ENCODE data around the gene TCF4.

TCF4 gene

DNA sequence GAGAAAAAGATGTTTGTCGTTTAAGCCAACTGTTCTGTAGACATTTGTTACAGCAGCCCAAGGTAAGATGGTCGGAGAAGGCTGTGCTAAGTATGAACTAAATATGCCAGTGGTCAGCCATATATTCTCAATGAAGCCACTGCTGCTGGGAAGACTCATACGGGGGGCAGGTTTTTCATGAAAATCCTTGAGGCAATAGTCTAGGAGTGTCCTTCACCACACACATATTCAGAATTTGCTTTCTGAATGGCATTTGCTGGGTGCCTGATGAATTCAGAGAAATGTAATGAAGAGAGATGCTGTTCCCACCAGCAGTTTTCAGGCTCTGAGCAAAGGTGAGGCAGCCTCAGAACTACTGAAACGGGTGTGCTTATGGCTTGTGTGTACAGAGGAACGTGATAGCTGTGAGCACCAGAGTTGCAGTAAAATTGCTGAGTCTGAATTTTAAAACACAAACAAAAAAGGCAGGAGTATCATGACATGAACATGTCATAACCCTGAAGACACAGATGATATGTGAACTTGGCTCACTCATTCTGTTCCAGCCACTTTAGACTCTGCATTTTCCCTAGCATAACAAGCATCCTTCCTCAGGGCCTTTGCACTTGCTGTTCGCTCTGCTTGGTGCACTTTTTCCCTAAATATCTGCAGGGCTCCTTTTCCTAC is 21.3 kb upstream of the TCF4 start:
- Histone ChIP-seq H3K9me3 (ENCODE audit: control insufficient read depth in 1 of 2, low read length in 2 of 2) (no peaks in the 10 kb centered on the region), H3K27ac (ENCODE audit: low read depth, low read length) (no peak overlapping the region), H3K4me1 (ENCODE audit: control insufficient read depth in 1 of 2, insufficient read depth in 2 of 2, low read length in 2 of 2) (no peaks in the 10 kb centered on the region), H3K27me3 (ENCODE audit: control insufficient read depth in 1 of 2, insufficient read depth in 2 of 2, low read length in 2 of 2) (no peaks in the 10 kb centered on the region), H3K9ac (ENCODE audit: low read depth in 1 of 2, low read length in 2 of 2) (no peak overlapping the region), H3K36me3 (ENCODE audit: control insufficient read depth in 1 of 2, insufficient read depth in 2 of 2, low read length in 2 of 2) (no peaks in the 10 kb centered on the region), H3K4me3 (ENCODE audit: low read depth in 1 of 2, low read length in 2 of 2) (no peak overlapping the region)

- Histone ChIP-seq H3K4me3 (ENCODE audit: low read depth in 1 of 2, low read length in 2 of 2) (no peak overlapping the region), H3K9me3 (ENCODE audit: control insufficient read depth in 1 of 2, low read length in 2 of 2) (no peaks in the 10 kb centered on the region), H3K27me3 (ENCODE audit: control insufficient read depth in 1 of 2, insufficient read depth in 2 of 2, low read length in 2 of 2) (no peaks in the 10 kb centered on the region), H3K36me3 (ENCODE audit: control insufficient read depth in 1 of 2, insufficient read depth in 2 of 2, low read length in 2 of 2) (no peaks in the 10 kb centered on the region), H3K4me1 (ENCODE audit: control insufficient read depth in 1 of 2, insufficient read depth in 2 of 2, low read length in 2 of 2) (no peaks in the 10 kb centered on the region), H3K27ac (ENCODE audit: low read depth, low read length) (no peak overlapping the region), H3K9ac (ENCODE audit: low read depth in 1 of 2, low read length in 2 of 2) (no peak overlapping the region)
Observed at GRCh38 chr18:55608497-55608896, 20.5 kb upstream of the TCF4 start.

DNA sequence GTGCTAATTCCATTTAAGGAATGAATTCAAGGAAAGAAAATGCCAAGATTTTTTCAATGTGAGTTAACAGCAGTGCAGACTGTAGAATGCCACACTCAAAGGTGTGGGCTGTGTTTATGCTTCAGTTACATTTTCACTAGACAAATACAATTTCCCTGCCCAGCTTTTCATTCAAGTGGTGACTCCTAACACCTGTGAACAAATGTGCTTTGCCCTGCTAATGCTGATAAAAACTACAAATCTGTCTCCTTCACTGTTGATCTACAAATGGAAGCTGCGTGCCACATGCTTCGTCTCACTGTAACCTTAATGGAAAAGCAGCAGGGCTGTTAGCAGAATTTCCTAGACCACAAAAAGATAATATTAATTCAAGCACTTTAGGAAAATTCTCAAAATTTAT is 19.8 kb upstream of the TCF4 start:
- H3K9ac ChIP-seq (ENCODE audit: low read depth in 1 of 2, low read length in 2 of 2) = no peak overlapping the region
- no peak overlapping the region for H3K4me3 ChIP-seq (ENCODE audit: low read depth in 1 of 2, low read length in 2 of 2)

GRCh38 chr18:55605733-55606338 is 17.8 kb upstream of the TCF4 start:
- H3K9ac ChIP-seq (ENCODE audit: low read depth in 1 of 2, low read length in 2 of 2) = no peak overlapping the region
- no peak overlapping the region for H3K27ac ChIP-seq (ENCODE audit: low read depth, low read length)
- no peaks in the 10 kb centered on the region for H3K27me3 ChIP-seq (ENCODE audit: control insufficient read depth in 1 of 2, insufficient read depth in 2 of 2, low read length in 2 of 2)
- no peaks in the 10 kb centered on the region for H3K4me1 ChIP-seq (ENCODE audit: control insufficient read depth in 1 of 2, insufficient read depth in 2 of 2, low read length in 2 of 2)
- no peaks in the 10 kb centered on the region for H3K9me3 ChIP-seq (ENCODE audit: control insufficient read depth in 1 of 2, low read length in 2 of 2)
- no peak overlapping the region for H3K4me3 ChIP-seq (ENCODE audit: low read depth in 1 of 2, low read length in 2 of 2)
- H3K36me3 ChIP-seq (ENCODE audit: control insufficient read depth in 1 of 2, insufficient read depth in 2 of 2, low read length in 2 of 2) = no peaks in the 10 kb centered on the region

More for the DNA sequence above, 19.8 kb upstream of the TCF4 start:
- H3K27ac ChIP-seq (ENCODE audit: low read depth, low read length) = no peak overlapping the region
- H3K27me3 ChIP-seq (ENCODE audit: control insufficient read depth in 1 of 2, insufficient read depth in 2 of 2, low read length in 2 of 2) = no peaks in the 10 kb centered on the region
- no peaks in the 10 kb centered on the region for H3K9me3 ChIP-seq (ENCODE audit: control insufficient read depth in 1 of 2, low read length in 2 of 2)
- no peaks in the 10 kb centered on the region for H3K36me3 ChIP-seq (ENCODE audit: control insufficient read depth in 1 of 2, insufficient read depth in 2 of 2, low read length in 2 of 2)
- no peaks in the 10 kb centered on the region for H3K4me1 ChIP-seq (ENCODE audit: control insufficient read depth in 1 of 2, insufficient read depth in 2 of 2, low read length in 2 of 2)

DNA sequence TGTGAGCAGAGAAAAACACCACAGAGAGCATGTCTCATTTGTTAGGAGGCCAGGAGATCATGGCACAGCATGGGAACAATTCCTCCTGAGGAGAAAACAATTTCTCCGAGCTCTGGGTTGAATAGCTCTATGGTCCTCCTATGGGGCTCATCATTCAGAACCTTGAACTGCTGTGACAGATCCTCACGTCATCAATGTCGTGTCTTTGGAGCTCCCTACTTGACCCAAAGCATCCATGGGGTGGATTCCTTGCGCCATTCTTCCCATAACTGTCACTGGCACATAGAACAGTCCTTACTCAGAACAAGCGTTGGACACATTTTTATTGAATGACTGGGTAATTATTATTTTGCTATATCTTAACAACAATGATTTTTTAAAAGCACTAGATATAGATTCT is 15.8 kb upstream of the TCF4 start:
- no peaks in the 10 kb centered on the region for H3K36me3 ChIP-seq (ENCODE audit: control insufficient read depth in 1 of 2, insufficient read depth in 2 of 2, low read length in 2 of 2)
- H3K4me1 ChIP-seq (ENCODE audit: control insufficient read depth in 1 of 2, insufficient read depth in 2 of 2, low read length in 2 of 2) = no peaks in the 10 kb centered on the region
- no peaks in the 10 kb centered on the region for H3K9me3 ChIP-seq (ENCODE audit: control insufficient read depth in 1 of 2, low read length in 2 of 2)
- H3K27me3 ChIP-seq (ENCODE audit: control insufficient read depth in 1 of 2, insufficient read depth in 2 of 2, low read length in 2 of 2) = no peaks in the 10 kb centered on the region
- no peak overlapping the region for H3K4me3 ChIP-seq (ENCODE audit: low read depth in 1 of 2, low read length in 2 of 2)
- H3K27ac ChIP-seq (ENCODE audit: low read depth, low read length) = no peak overlapping the region
- H3K9ac ChIP-seq (ENCODE audit: low read depth in 1 of 2, low read length in 2 of 2) = no peak overlapping the region

DNA sequence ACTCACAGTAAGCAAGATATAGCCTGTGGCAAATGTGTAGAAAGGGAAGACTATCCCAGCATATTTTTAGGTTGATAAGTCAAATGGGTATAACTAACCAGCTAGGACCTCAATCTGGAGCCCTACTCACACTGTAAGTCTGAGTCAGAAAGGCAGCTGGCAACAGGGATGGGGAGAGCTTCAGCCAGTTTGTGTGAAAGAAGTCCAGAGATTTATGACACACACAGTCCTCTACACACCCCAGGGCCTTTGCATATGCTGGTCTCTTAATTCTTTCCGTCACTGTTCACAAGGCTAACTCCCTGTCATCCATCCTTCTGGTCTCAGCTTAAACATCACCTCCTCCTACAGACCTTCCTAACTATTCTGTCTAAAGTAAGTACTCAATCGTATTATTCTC is 5.9 kb upstream of the TCF4 start:
- Histone ChIP-seq H3K27ac (ENCODE audit: low read depth, low read length) (no peak overlapping the region), H3K4me3 (ENCODE audit: low read depth in 1 of 2, low read length in 2 of 2) (no peak overlapping the region), H3K4me1 (ENCODE audit: control insufficient read depth in 1 of 2, insufficient read depth in 2 of 2, low read length in 2 of 2) (no peaks in the 10 kb centered on the region), H3K9ac (ENCODE audit: low read depth in 1 of 2, low read length in 2 of 2) (no peak overlapping the region), H3K27me3 (ENCODE audit: control insufficient read depth in 1 of 2, insufficient read depth in 2 of 2, low read length in 2 of 2) (peaks cover 0 to 4% of the 10 kb centered on the region in 2 donors), H3K36me3 (ENCODE audit: control insufficient read depth in 1 of 2, insufficient read depth in 2 of 2, low read length in 2 of 2) (no peaks in the 10 kb centered on the region), H3K9me3 (ENCODE audit: control insufficient read depth in 1 of 2, low read length in 2 of 2) (no peaks in the 10 kb centered on the region)

GRCh38 chr18:55592572-55592971 is 4.6 kb upstream of the TCF4 start:
- Histone ChIP-seq H3K9me3 (ENCODE audit: control insufficient read depth in 1 of 2, low read length in 2 of 2) (no peaks in the 10 kb centered on the region), H3K36me3 (ENCODE audit: control insufficient read depth in 1 of 2, insufficient read depth in 2 of 2, low read length in 2 of 2) (no peaks in the 10 kb centered on the region), H3K27ac (ENCODE audit: low read depth, low read length) (no peak overlapping the region), H3K9ac (ENCODE audit: low read depth in 1 of 2, low read length in 2 of 2) (no peak overlapping the region), H3K4me1 (ENCODE audit: control insufficient read depth in 1 of 2, insufficient read depth in 2 of 2, low read length in 2 of 2) (no peaks in the 10 kb centered on the region), H3K4me3 (ENCODE audit: low read depth in 1 of 2, low read length in 2 of 2) (no peak overlapping the region), H3K27me3 (ENCODE audit: control insufficient read depth in 1 of 2, insufficient read depth in 2 of 2, low read length in 2 of 2) (peaks cover 0 to 12% of the 10 kb centered on the region in 2 donors)

DNA sequence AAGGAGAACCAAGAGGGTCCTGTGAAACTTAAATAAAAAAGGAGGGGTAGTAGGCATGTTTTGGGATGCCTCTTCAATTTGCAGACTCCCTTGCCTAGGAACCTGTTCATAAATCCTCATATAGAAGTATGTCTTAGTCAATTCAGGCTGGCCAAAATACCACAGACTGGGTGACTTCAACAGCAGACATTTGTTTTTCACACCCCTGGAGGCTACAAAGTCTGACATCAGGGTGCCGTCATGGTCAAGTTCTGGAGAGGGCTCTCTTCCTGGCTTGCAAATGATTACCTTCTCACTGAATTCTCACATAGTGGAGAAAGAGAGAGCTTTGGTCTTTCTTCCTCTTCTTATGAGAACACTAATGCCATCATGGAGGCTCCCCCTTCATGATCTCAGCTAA is 4.1 kb upstream of the TCF4 start:
- Histone ChIP-seq H3K9ac (ENCODE audit: low read depth in 1 of 2, low read length in 2 of 2) (no peak overlapping the region), H3K27ac (ENCODE audit: low read depth, low read length) (no peak overlapping the region), H3K36me3 (ENCODE audit: control insufficient read depth in 1 of 2, insufficient read depth in 2 of 2, low read length in 2 of 2) (no peaks in the 10 kb centered on the region), H3K4me1 (ENCODE audit: control insufficient read depth in 1 of 2, insufficient read depth in 2 of 2, low read length in 2 of 2) (no peaks in the 10 kb centered on the region), H3K4me3 (ENCODE audit: low read depth in 1 of 2, low read length in 2 of 2) (no peak overlapping the region), H3K9me3 (ENCODE audit: control insufficient read depth in 1 of 2, low read length in 2 of 2) (no peaks in the 10 kb centered on the region), H3K27me3 (ENCODE audit: control insufficient read depth in 1 of 2, insufficient read depth in 2 of 2, low read length in 2 of 2) (peaks cover 0 to 12% of the 10 kb centered on the region in 2 donors)

- H3K27me3 ChIP-seq (ENCODE audit: control insufficient read depth in 1 of 2, insufficient read depth in 2 of 2, low read length in 2 of 2) = peaks cover 0 to 20% of the 10 kb centered on the region in 2 donors
Observed at GRCh38 chr18:55589625-55590291, 1.8 kb upstream of the TCF4 start.

GRCh38 chr18:55588870-55589595 is 1.0 kb upstream of the TCF4 start:
- peaks cover 0 to 20% of the 10 kb centered on the region in 2 donors for H3K27me3 ChIP-seq (ENCODE audit: control insufficient read depth in 1 of 2, insufficient read depth in 2 of 2, low read length in 2 of 2)
- no peaks in the 10 kb centered on the region for H3K36me3 ChIP-seq (ENCODE audit: control insufficient read depth in 1 of 2, insufficient read depth in 2 of 2, low read length in 2 of 2)
- H3K9me3 ChIP-seq (ENCODE audit: control insufficient read depth in 1 of 2, low read length in 2 of 2) = no peaks in the 10 kb centered on the region
- H3K9ac ChIP-seq (ENCODE audit: low read depth in 1 of 2, low read length in 2 of 2) = peak overlapping the region in 1 of 2 donors; percentile 39
- peak overlapping the region; percentile 50 for H3K27ac ChIP-seq (ENCODE audit: low read depth, low read length)
- H3K4me3 ChIP-seq (ENCODE audit: low read depth in 1 of 2, low read length in 2 of 2) = peak overlapping the region; percentile 60 to 75
- H3K4me1 ChIP-seq (ENCODE audit: control insufficient read depth in 1 of 2, insufficient read depth in 2 of 2, low read length in 2 of 2) = no peaks in the 10 kb centered on the region

More at GRCh38 chr18:55589625-55590291, 1.8 kb upstream of the TCF4 start:
- peak overlapping the region in 1 of 2 donors; percentile 59 for H3K9ac ChIP-seq (ENCODE audit: low read depth in 1 of 2, low read length in 2 of 2)
- peak overlapping the region; percentile 17 for H3K27ac ChIP-seq (ENCODE audit: low read depth, low read length)
- peak overlapping the region; percentile 60 to 75 for H3K4me3 ChIP-seq (ENCODE audit: low read depth in 1 of 2, low read length in 2 of 2)
- no peaks in the 10 kb centered on the region for H3K36me3 ChIP-seq (ENCODE audit: control insufficient read depth in 1 of 2, insufficient read depth in 2 of 2, low read length in 2 of 2)
- H3K9me3 ChIP-seq (ENCODE audit: control insufficient read depth in 1 of 2, low read length in 2 of 2) = no peaks in the 10 kb centered on the region
- no peaks in the 10 kb centered on the region for H3K4me1 ChIP-seq (ENCODE audit: control insufficient read depth in 1 of 2, insufficient read depth in 2 of 2, low read length in 2 of 2)

Data from duodenal mucosa (tissue), 2 donors.